SH-SY5Y (cell line): Measurements from ENCODE around the gene PRPF4.

Source experiments
- GATA2 ChIP-seq: IDR thresholded peaks from 2 replicates; pipeline ENCODE4 v1.6.1; 2011; ENCODE audit warnings: mild to moderate bottlenecking, low read depth, low read length
- GATA3 ChIP-seq: IDR thresholded peaks from 2 replicates; pipeline ENCODE4 v1.6.1; 2011; ENCODE audit warnings: low read depth, mild to moderate bottlenecking, low read length, moderate library complexity

DNA sequence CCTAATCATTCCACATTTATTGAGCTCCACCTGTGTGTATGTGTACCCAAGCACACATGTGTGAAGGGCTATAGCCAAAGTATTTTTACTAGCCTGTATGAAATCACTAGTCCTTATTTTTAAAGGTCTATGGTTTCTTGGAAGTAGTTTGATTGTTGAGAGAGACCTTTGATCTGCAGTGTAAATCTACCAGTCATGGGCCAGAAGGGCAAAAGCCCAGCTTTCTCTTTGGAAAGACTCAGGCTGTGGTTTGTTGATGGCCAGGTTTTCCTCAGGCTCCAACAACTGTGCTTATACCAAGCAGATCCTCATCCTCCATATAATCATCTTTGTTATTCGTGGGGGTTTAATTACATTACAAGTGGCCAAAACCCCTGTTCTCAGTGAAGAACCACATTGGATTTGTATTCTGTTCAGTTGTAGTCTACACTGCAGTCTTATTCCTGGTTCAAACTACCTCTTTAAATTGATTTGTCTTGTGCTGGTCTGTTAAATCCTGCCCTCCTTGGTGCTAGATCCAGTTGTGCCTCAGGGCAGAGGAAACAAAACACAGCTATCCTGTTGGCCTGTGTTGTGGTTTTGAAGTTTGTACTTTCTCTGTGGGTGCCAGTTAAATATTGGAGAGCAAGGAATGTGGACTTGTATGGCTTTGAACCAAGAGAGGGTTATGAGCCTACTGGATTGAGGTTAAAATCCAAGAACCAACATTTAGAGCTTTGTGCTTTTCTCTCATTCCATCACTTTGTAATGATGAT is 13.4 kb upstream of the PRPF4 start:
- TF ChIP-seq GATA2 = no peak
- no peak for TF ChIP-seq GATA3
